ENCODE measurements around the gene FLT3. TPM values are rescaled to one million over a fixed set of nuclear protein-coding genes. Genes with fewer than 3 reads are reported as not detected.

The FLT3 gene
- polyA plus RNA-seq, 3 donors: 2.1 to 5.3 (median 3.7) TPM

DNA sequence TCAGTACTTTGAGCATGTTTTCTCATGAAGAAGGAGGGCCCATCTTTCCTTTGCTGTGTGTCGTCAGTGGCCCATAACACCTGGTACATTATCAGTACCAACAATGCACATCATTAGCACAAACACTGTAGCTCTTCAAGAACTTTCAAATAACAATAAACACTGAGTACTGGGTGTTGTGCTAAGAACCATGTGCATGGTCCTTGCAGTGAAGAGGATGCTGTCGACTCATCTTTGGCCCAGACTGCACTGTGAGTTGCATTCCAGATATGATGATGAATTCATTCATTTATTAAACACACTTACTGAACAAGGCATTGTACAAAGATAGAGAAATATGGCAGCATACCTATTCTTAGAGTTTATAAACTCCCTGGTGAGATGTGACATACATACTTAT lies 55.8 kb downstream of the FLT3 start:
- DNase-seq: no peak
- H3K4me1 ChIP-seq (ENCODE audit: control insufficient read depth in 1 of 2, insufficient read depth in 2 of 2, low read length in 2 of 2): peaks cover 37 to 49% of the 10 kb centered on the region in 2 donors
- no peaks in the 10 kb centered on the region for H3K36me3 ChIP-seq (replicated peaks in 1 of 2; ENCODE audit: control insufficient read depth in 1 of 2, insufficient read depth in 2 of 2, low read length in 2 of 2)
- H4K20me1 ChIP-seq (ENCODE audit: insufficient read depth, low read length): no peaks in the 10 kb centered on the region
- TF ChIP-seq, protein P1, sequence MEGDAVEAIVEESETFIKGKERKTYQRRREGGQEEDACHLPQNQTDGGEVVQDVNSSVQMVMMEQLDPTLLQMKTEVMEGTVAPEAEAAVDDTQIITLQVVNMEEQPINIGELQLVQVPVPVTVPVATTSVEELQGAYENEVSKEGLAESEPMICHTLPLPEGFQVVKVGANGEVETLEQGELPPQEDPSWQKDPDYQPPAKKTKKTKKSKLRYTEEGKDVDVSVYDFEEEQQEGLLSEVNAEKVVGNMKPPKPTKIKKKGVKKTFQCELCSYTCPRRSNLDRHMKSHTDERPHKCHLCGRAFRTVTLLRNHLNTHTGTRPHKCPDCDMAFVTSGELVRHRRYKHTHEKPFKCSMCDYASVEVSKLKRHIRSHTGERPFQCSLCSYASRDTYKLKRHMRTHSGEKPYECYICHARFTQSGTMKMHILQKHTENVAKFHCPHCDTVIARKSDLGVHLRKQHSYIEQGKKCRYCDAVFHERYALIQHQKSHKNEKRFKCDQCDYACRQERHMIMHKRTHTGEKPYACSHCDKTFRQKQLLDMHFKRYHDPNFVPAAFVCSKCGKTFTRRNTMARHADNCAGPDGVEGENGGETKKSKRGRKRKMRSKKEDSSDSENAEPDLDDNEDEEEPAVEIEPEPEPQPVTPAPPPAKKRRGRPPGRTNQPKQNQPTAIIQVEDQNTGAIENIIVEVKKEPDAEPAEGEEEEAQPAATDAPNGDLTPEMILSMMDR (IDR thresholded peaks at IDR 0.05): no peak
- no peaks in the 10 kb centered on the region for H3K79me2 ChIP-seq (ENCODE audit: insufficient read depth, low read length)
- Mint-ChIP-seq H3K36me3 (peaks cover 0 to 15% of the 10 kb centered on the region in 2 donors), H3K4me3 (no peak overlapping the region), H3K9me3 (no peaks in the 10 kb centered on the region), H3K4me1 (peaks cover 47% of the 10 kb centered on the region), H3K27ac (no peak overlapping the region), H3K27me3 (ENCODE audit: low read depth in 3 of 3) (peaks cover 0 to 4% (median 0%) of the 10 kb centered on the region in 3 donors)
- intact Hi-C loops (cut with micrococcal nuclease): loop anchor here in 1 of 2 donors (5.0 kb wide), 1 partner anchor 93 kb away; the partner anchor contains the start of gene PAN3
- no peak overlapping the region for H3K4me3 ChIP-seq (replicated peaks in 1 of 3; ENCODE audit: low read depth in 2 of 3, low read length in 3 of 3)
- H2AFZ ChIP-seq (ENCODE audit: insufficient read depth, low read depth, low read length, poor library complexity, severe bottlenecking): no peak overlapping the region
- no peaks in the 10 kb centered on the region for H3K27me3 ChIP-seq (ENCODE audit: control insufficient read depth in 2 of 2, insufficient read depth in 2 of 2, low read length in 2 of 2)
- H3K4me2 ChIP-seq (replicated peaks; ENCODE audit: extremely low read depth, low read length, poor library complexity, severe bottlenecking): no peak overlapping the region
- no peak overlapping the region for H3K27ac ChIP-seq (ENCODE audit: low read depth in 1 of 2, low read length in 2 of 2)
- H3K9me3 ChIP-seq (replicated peaks in 1 of 2; ENCODE audit: control insufficient read depth in 1 of 2, insufficient read depth in 1 of 2, low read length in 2 of 2): no peaks in the 10 kb centered on the region
- WGBS (ENCODE audit: insufficient coverage): 100% methylated on average over 1 of the region's 2 CpGs
- no peak overlapping the region for H3K9ac ChIP-seq (ENCODE audit: insufficient read depth, low read length, poor library complexity, severe bottlenecking)

DNA sequence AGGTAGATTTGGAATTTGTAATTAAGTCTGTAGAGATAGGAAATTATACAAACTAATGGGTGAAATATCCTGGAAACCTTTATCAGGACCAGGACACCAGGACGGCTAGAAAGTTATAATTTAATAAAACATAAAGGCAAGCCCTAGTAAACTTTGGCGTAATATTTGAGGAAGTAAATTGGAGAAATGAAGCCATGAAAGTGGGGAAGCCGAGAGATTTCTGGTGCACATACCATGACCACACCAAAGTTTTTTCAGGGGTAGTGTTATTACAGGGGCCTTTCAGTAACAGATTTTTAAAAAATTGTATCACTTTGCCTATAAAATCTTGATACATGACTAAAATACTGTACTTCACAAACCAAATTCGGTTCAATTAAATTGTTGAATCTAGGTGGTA lies 57.2 kb downstream of the FLT3 start:
- TF ChIP-seq, protein P1 (IDR thresholded peaks at IDR 0.05): no peak
- Mint-ChIP-seq H3K4me1 (peaks cover 47% of the 10 kb centered on the region), H3K27ac (peak overlapping the region in 6 of 7 donors; percentile 0 to 85 (median 76)), H3K27me3 (ENCODE audit: low read depth in 3 of 3) (peaks cover 0 to 4% (median 0%) of the 10 kb centered on the region in 3 donors), H3K9me3 (no peaks in the 10 kb centered on the region), H3K36me3 (peaks cover 0 to 16% of the 10 kb centered on the region in 2 donors), H3K4me3 (peak overlapping the region in 1 of 2 donors; percentile 23)
- DNase-seq: peak; percentile 20 to 54 (median 51)
- H2AFZ ChIP-seq (ENCODE audit: insufficient read depth, low read depth, low read length, poor library complexity, severe bottlenecking): no peak overlapping the region
- peak overlapping the region in 1 of 2 donors; percentile 62 for H3K27ac ChIP-seq (ENCODE audit: low read depth in 1 of 2, low read length in 2 of 2)
- no peaks in the 10 kb centered on the region for H3K79me2 ChIP-seq (ENCODE audit: insufficient read depth, low read length)
- H3K4me2 ChIP-seq (replicated peaks; ENCODE audit: extremely low read depth, low read length, poor library complexity, severe bottlenecking): peak overlapping the region; percentile 26
- WGBS (ENCODE audit: insufficient coverage): no CpG with 5 or more reads among the region's 4 CpGs
- H3K4me1 ChIP-seq (ENCODE audit: control insufficient read depth in 1 of 2, insufficient read depth in 2 of 2, low read length in 2 of 2): peaks cover 37 to 49% of the 10 kb centered on the region in 2 donors
- no peak overlapping the region for H3K9ac ChIP-seq (ENCODE audit: insufficient read depth, low read length, poor library complexity, severe bottlenecking)
- intact Hi-C loops (cut with micrococcal nuclease): no loop called here
- H4K20me1 ChIP-seq (ENCODE audit: insufficient read depth, low read length): no peaks in the 10 kb centered on the region
- H3K4me3 ChIP-seq (replicated peaks in 1 of 3; ENCODE audit: low read depth in 2 of 3, low read length in 3 of 3): peak overlapping the region in 1 of 3 experiments; percentile 21
- no peaks in the 10 kb centered on the region for H3K9me3 ChIP-seq (replicated peaks in 1 of 2; ENCODE audit: control insufficient read depth in 1 of 2, insufficient read depth in 1 of 2, low read length in 2 of 2)
- H3K36me3 ChIP-seq (replicated peaks in 1 of 2; ENCODE audit: control insufficient read depth in 1 of 2, insufficient read depth in 2 of 2, low read length in 2 of 2): no peaks in the 10 kb centered on the region
- H3K27me3 ChIP-seq (ENCODE audit: control insufficient read depth in 2 of 2, insufficient read depth in 2 of 2, low read length in 2 of 2): no peaks in the 10 kb centered on the region
